ENCODE data around the gene FAAP20.
"Not testable (repeated sequence)": the region's sequence is repeated elsewhere in the genome, so short reads cannot be mapped to it uniquely, and the experiment has no call there.

The FAAP20 gene

DNA sequence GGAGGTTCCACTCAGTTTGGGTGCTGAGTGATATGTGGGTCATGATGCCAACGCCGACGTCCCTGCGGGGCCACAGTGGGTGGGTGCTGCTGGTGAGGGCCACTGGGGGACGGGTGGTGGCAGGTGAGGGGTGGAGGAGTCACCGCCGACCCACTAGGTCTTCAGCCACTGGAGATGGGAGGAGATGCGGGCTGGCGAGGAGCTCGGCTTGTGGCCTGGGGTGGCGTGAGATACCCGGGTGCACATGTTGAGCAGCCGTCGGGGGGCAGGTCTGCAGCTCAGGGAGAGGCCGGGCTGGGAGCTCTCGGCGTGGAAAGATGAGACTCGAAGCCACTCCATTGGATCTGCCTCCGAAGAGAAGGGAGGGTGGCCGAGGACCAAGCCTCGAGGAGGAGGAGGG is 40.5 kb downstream of the FAAP20 start:
- no peak for DNase-seq

DNA sequence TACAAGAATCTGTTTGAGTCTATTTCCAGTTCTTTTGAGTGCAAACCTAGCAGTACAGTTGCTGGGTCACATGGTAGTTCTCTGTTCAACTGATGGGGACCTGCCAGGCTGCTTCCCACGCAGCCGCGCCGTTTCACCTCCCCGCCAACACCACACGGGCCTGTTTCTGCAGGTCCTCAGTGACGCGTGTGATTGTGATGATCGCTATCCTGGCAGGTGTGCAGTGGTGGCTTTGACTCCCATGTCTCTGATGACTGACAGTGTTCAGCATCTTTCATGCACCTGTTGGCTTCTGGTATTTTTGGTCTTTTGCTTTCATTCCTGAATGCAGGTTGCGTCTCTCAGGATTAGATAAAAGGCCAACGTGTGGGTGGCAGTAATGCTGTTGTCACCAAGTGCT is 41.6 kb downstream of the FAAP20 start:
- DNase-seq, result no peak

DNA sequence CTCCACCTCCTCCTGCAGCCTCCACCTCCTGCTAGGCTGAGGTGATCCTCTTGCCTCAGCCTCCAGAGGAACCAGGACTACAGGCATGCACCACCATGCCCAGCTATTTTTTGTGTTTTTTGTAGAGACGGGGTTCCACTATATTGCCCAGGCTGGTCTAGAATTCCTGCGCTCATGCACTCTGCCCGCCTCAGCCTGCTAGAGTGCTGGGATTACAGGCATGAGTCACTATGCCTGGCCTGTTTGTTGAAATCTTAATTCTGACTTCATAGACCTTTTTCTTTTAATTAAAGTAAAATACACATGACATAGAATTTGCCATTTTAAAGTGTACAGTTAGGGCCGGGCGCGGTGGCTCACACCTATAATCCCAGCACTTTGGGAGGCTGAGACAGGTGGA is 42.7 kb downstream of the FAAP20 start:
- no peak for DNase-seq

DNA sequence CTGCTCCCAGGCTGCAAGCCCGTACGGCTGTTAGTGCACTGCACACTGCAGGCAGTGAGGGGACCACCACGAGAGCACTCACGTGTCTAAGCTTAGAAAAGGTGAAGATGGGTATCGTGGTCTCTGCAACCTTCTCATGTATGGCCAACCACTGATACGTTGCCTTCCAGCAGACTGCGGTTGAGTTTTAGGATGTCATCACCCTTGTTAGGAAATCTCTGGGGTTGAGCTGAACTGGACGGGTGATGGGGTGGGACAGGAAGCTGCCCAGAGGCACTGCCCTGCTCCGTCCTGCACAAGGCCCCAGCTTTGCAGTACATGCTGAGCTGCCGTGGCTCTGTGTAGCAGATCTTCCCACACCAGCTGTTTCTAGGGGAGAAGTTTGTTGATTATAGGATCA is 43.3 kb downstream of the FAAP20 start:
- DNase-seq, result no peak

DNA sequence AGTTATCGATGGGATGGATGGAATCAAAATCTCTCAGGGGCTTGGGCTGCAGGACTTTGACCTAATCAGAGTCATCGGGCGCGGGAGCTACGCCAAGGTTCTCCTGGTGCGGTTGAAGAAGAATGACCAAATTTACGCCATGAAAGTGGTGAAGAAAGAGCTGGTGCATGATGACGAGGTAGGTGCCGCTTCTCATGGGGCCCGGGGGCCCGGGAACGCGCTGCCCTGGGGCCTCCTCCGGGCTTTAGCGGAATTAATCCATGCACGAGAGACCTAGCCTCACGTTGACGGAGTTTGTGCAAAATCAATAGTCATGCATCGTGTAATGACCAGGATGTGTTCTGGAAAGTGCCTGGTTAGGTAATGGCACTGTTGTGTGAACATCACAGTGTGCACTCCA is 43.8 kb downstream of the FAAP20 start:
- no peak for DNase-seq

DNA sequence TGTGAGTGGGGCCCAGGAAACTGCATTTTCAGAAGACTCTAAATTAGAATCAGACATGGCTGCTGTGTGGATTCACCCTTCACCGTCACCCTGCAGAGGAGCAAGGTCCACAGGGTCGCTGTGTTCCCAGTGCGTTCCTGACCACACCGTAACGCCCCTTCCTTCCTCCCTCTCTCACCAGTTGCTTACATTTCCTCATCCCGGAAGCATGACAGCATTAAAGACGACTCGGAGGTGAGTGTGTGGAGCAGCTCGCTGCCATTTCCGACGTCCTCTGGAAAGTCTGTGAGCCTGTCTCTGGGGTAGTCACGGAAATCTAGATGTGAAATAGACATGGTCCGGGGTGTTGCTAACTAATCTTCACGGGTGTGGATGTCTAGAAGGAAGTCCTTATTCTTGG is 45.9 kb downstream of the FAAP20 start:
- DNase-seq, result no peak

DNA sequence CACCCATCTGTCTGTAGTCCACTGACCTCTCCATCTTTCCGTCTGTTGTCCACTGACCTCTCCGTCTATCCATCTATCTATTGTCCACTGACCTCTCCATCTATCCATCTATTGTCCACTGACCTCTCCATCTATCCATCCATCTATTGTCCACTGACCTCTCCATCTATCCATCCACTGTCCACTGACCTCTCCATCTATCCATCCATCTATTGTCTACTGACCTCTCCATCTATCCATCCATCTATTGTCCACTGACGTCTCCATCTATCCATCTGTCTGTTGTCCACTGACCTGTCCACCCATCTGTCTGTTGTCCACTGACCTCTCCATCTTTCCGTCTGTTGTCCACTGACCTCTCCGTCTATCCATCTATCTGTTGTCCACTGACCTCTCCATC is 46.7 kb downstream of the FAAP20 start:
- not testable (repeated sequence) for DNase-seq

DNA sequence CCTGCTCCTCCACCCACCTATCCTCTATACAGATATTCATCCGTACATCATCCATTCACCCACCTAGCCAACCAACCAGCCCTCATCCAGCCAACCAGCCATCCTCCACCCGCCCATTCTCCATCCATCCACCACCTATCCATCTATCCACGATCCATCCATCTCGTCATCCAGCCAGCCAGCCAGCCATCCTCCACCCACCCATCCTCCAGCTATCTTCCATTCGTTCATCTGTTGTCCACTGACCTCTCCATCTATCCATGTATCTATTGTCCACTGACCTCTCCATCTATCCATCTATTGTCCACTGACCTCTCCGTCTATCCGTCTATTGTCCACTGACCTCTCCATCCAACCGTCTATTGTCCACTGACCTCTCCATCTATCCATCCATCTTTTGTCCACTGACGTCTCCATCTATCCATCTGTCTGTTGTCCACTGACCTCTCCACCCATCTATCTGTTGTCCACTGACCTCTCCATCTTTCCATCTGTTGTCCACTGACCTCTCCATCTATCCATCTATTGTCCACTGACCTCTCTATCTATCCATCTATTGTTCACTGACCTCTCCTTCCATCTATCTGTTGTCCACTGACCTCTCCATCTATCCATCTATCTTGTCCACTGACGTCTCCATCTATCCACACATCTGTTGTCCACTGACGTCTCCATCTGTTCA is 47.6 kb downstream of the FAAP20 start:
- no peak for DNase-seq

DNA sequence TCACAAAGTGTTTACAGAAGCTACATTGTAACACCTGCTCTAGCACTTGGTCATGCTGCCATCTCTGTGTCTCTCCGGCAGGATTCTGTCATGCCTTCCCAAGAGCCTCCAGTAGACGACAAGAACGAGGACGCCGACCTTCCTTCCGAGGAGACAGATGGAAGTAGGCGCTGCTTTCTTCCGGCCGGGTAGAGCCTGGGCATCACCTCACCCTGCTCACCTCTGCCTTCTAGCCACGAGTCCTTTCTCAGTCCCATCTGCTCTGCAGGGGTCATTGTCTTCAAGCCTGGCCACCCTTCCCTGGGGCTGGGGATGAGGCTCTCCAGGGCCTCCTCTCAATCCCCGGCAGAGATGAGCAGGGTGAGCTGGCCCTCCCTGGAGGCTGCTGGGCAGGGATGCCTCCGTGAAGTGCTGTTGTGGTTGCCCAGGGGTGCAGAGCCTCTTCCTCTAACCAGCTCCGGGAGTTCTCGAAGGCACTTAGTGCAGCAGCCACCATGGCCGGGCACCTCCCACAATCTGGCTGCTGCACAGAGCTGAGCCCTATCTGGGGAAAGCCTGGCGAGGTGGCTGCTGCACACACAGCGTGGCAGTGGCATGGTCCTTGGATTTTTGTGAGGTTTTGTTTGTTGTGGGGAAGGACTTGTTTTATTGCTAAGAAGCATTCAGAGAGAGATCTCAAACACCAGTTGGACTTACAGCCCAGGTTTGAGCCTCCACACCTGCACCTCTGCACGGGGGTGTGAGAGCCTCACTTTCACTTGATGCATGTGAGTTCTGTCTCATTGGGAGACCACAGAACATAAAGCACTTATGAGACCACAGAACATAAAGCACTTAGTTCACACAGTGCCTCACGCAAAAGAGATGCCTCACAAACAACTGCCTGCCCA is 48.4 kb downstream of the FAAP20 start:
- no peak for DNase-seq

DNA sequence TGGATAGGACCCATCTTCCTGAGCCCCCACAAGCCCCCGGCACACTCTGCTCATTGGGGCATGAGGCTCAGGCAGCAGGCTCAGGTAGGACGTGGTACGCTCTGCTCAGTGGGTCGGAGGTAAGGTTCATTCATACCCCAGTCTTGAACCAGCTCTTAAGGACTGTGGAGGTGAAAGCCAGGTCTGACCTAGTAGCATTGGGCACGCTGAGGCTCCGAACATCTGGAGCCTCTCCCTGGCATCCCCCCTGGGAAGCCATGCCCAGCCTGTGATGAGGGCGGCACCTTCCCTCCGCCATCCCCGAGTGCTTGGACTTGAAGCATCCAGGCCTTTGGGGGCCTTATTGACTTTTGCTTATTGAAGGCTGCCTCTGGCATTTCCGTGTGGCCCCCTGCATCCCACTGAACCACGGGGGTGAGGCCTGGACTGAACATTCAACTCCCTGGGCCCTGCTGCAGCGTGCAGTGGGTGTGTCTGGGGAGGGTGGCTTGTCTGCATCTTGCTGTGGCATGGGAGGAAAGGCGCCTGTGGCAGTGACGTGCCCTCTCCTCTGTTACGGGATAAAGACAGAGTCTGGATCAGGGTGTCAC is 50.0 kb downstream of the FAAP20 start:
- DNase-seq, result no peak

DNA sequence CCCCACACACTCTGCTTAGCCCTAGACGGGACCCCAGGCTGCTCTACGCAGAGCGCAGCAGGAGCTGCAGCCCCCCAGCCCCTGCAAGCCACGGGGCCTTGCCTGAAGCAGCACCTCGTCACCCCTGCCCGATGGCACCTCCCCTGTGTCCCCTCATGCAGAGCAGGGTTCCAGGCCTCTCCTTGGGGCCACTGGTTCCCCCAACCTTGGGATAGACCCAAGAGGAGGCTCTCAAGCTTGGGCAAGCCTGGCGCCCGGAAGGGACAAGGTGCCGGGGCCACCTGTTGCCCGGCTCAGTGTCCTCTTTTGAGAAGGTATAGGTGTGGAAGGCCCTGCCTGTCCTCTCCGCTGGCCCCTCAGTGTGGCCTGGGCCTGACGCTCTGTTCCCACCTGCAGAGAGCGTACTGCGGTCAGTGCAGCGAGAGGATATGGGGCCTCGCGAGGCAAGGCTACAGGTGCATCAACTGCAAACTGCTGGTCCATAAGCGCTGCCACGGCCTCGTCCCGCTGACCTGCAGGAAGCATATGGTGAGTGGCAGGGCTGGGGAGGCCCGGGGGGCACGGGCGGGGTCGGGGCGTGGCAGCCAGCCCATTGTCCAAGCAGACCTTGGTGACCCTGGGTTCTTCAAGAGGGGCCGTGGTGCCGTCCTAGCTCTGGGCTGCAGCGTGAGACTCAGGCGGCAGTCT is 50.6 kb downstream of the FAAP20 start:
- no peak for DNase-seq

DNA sequence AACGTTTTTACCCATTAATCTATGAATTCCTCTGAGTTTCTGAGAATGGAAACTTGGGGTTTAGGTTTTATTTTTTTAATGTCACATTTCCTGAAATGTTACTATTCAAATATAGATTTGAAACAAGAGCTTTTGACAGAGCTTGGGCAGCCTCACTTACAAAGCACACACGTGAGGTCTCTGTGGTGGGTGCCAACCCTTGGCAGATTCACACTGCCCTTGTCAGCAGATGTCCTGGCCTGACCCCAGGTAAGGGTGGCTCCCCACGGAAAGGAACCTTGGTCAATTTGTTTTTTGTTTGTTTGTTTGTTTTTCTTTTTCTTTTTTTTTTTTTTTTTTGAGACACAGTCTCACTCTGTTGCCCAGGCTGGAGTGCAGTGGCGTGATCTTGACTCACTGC is 53.5 kb downstream of the FAAP20 start:
- DNase-seq, result no peak

Measured in eye (tissue), 1 donor.